ENCODE data around the gene TMSB4X.

The TMSB4X gene

GRCh38 chrX:13023567-13023966, 48.7 kb downstream of the TMSB4X start:
- peaks cover 2% of the 10 kb centered on the region for H3K4me1 ChIP-seq (ENCODE audit: control insufficient read depth, insufficient read depth, low read length)
- H3K9me3 ChIP-seq (ENCODE audit: control insufficient read depth, insufficient read depth, low read length): no peaks in the 10 kb centered on the region
- no peaks in the 10 kb centered on the region for H3K27me3 ChIP-seq (ENCODE audit: control insufficient read depth, insufficient read depth, low read length)
- no peak overlapping the region for H3K4me3 ChIP-seq (ENCODE audit: low read depth, low read length)
- H3K9ac ChIP-seq (ENCODE audit: low read depth, low read length): no peak overlapping the region
- no peaks in the 10 kb centered on the region for H3K36me3 ChIP-seq (ENCODE audit: control insufficient read depth, insufficient read depth, low read length)

GRCh38 chrX:13023979-13024378, 49.1 kb downstream of the TMSB4X start:
- H3K9ac ChIP-seq (ENCODE audit: low read depth, low read length): no peak overlapping the region
- H3K9me3 ChIP-seq (ENCODE audit: control insufficient read depth, insufficient read depth, low read length): no peaks in the 10 kb centered on the region
- no peaks in the 10 kb centered on the region for H3K36me3 ChIP-seq (ENCODE audit: control insufficient read depth, insufficient read depth, low read length)
- no peaks in the 10 kb centered on the region for H3K27me3 ChIP-seq (ENCODE audit: control insufficient read depth, insufficient read depth, low read length)
- H3K4me1 ChIP-seq (ENCODE audit: control insufficient read depth, insufficient read depth, low read length): peaks cover 6% of the 10 kb centered on the region
- H3K4me3 ChIP-seq (ENCODE audit: low read depth, low read length): no peak overlapping the region

- no peak overlapping the region for H3K9ac ChIP-seq (ENCODE audit: low read depth, low read length)
- no peak overlapping the region for H3K4me3 ChIP-seq (ENCODE audit: low read depth, low read length)
- no peaks in the 10 kb centered on the region for H3K9me3 ChIP-seq (ENCODE audit: control insufficient read depth, insufficient read depth, low read length)
- H3K4me1 ChIP-seq (ENCODE audit: control insufficient read depth, insufficient read depth, low read length): peaks cover 14% of the 10 kb centered on the region
- no peaks in the 10 kb centered on the region for H3K27me3 ChIP-seq (ENCODE audit: control insufficient read depth, insufficient read depth, low read length)
- no peaks in the 10 kb centered on the region for H3K36me3 ChIP-seq (ENCODE audit: control insufficient read depth, insufficient read depth, low read length)
Observed at GRCh38 chrX:13024986-13025385, 50.1 kb downstream of the TMSB4X start.
